H1 (cell line): ENCODE results near the gene RNF44. TPM values are rescaled to one million over a fixed set of nuclear protein-coding genes. Genes with fewer than 3 reads are reported as not detected.

Experiments
- CEBPB ChIP-seq: IDR thresholded peaks from 2 replicates; pipeline ENCODE4 v1.6.1; 2012; ENCODE audit warnings: low read depth, low read length
- E2F6 ChIP-seq: IDR thresholded peaks from 2 replicates; pipeline ENCODE4 v1.6.1; 2012; ENCODE audit warnings: inconsistent platforms
- FOSL1 ChIP-seq: IDR thresholded peaks from 2 replicates; pipeline ENCODE4 v1.6.1; 2011; ENCODE audit warnings: mild to moderate bottlenecking, low read depth, low read length, moderate library complexity; ENCODE audit not compliant: insufficient read depth
- polyA plus RNA-seq, 7 experiments: library from polyadenylated mRNA; depleted of rRNA in 3 of 7; stranded (reverse) in 5 of 7; unstranded in 2 of 7; fragments of >200 nt in 5 of 7; fragments of 200-250 nt in 2 of 7; gene quantifications; 1 replicate in 5 of 7; 2 replicates in 1 of 7; 4 replicates in 1 of 7; pipeline versions ENCODE4 v1.2.1 to v1.2.3, GENCODE V29; 2011 to 2013; ENCODE audit warnings: missing spikeins in 2 of 7, mixed read lengths in 2 of 7
- total RNA-seq: library from RNA; stranded (reverse); fragmentation: NEBNext Ultra II Directional; extraction: Animal tissue kit (Norgen Biotek cat#: 25700); gene quantifications from 2 replicates; pipeline ENCODE4 v1.2.1, GENCODE V29; 2021

The RNF44 gene
- total and polyA plus RNA-seq, 2 of the 8 experiments (the other 6 are each of a cell fraction or from before 2014, with no cell fraction given), result 54.7 to 164 TPM

DNA sequence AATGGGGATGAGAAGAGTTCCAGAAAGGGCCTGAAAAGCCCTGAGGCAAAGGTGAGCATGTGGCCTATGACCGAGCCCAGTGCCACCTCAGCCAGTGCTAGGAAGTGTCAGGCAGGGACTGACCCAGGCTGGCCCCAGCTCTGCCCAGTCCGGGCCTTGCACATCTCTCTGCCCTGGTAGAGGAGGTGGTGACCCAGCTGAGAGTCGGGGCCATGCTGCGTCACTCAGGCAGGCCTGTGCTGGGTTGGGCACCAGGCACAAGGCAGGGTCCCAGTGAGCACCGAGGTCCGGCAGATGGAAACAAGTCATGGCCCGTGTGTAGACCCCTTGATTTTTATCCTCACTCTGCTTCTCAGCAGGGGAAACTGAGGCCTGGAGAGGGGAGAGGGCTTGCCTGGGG lies 12.7 kb upstream of the RNF44 start (continued):
- TF ChIP-seq CEBPB, result no peak
- TF ChIP-seq FOSL1, result no peak
- no peak for TF ChIP-seq E2F6
